C4-2B (cell line): ENCODE measurements around the gene GLB1L3.

Experiments used
- CTCF ChIP-seq: fragments of 450-650 bp; conservative IDR thresholded peaks from 2 replicates; pipeline ENCODE4 v1.5.1; 2017; ENCODE audit warnings: mild to moderate bottlenecking
- ZFX ChIP-seq: fragments of 450-650 bp; IDR thresholded peaks from 2 replicates; pipeline ENCODE4 v1.6.1; 2017

- TF ChIP-seq CTCF = no peak
- TF ChIP-seq ZFX = no peak
Measured at GRCh38 chr11:134363161-134363560, 87.0 kb downstream of the GLB1L3 start.
